ENCODE data around the gene UBA1. TPM values are rescaled to one million over a fixed set of nuclear protein-coding genes. Genes with fewer than 3 reads are reported as not detected.
A peak's percentile ranks its signal among the peaks of the same experiment; 100 is the strongest.

The UBA1 gene
- total RNA-seq, 1 donor from 2014 or later: 384 TPM

- no peak for DNase-seq (ENCODE audit: extremely low spot score, unreplicated experiment)
- no peaks in the 10 kb centered on the region for H3K9me3 Mint-ChIP-seq
- peaks cover 40% of the 10 kb centered on the region for H3K36me3 Mint-ChIP-seq
- H3K4me3 Mint-ChIP-seq: peak overlapping the region; percentile 98
- no peak for TF ChIP-seq CTCF (conservative IDR thresholded peaks at IDR 0.05)
- no peaks in the 10 kb centered on the region for H3K27me3 Mint-ChIP-seq
- H3K27ac Mint-ChIP-seq: peak overlapping the region; percentile 98
- peaks cover 35% of the 10 kb centered on the region for H3K4me1 Mint-ChIP-seq (ENCODE audit: unreplicated experiment)
Observed at GRCh38 chrX:47217121-47217851, 23.7 kb downstream of the UBA1 start.

GRCh38 chrX:47217852-47218279 is 24.2 kb downstream of the UBA1 start:
- Mint-ChIP-seq H3K4me1 (ENCODE audit: unreplicated experiment) (peaks cover 36% of the 10 kb centered on the region), H3K4me3 (peak overlapping the region; percentile 98), H3K27ac (peak overlapping the region; percentile 98), H3K36me3 (peaks cover 37% of the 10 kb centered on the region), H3K27me3 (no peaks in the 10 kb centered on the region), H3K9me3 (no peaks in the 10 kb centered on the region)
- DNase-seq (ENCODE audit: extremely low spot score, unreplicated experiment): peak; percentile 98
- no peak for TF ChIP-seq CTCF (conservative IDR thresholded peaks at IDR 0.05)

GRCh38 chrX:47218280-47218919 is 24.8 kb downstream of the UBA1 start, which contains the start of gene CDK16:
Gene CDK16, plus strand, starts transcription at chrX:47218681. Its CDS starts 4,877 bp downstream, at chrX:47223558.
- TF ChIP-seq CTCF (conservative IDR thresholded peaks at IDR 0.05): no peak
- H3K27ac Mint-ChIP-seq: peak within 1 kb of the TSS; percentile 98
- H3K4me1 Mint-ChIP-seq (ENCODE audit: unreplicated experiment): peaks cover 36% of the 10 kb centered on the region
- H3K9me3 Mint-ChIP-seq: no peaks in the 10 kb centered on the region
- DNase-seq (ENCODE audit: extremely low spot score, unreplicated experiment): peak; percentile 88
- peaks cover 33% of the 10 kb centered on the region for H3K36me3 Mint-ChIP-seq
- no peaks in the 10 kb centered on the region for H3K27me3 Mint-ChIP-seq
- peak within 1 kb of the TSS; percentile 98 for H3K4me3 Mint-ChIP-seq

- Mint-ChIP-seq H3K27me3 (no peaks in the 10 kb centered on the region), H3K4me1 (ENCODE audit: unreplicated experiment) (peaks cover 36% of the 10 kb centered on the region), H3K36me3 (peaks cover 28% of the 10 kb centered on the region), H3K9me3 (no peaks in the 10 kb centered on the region), H3K4me3 (peak overlapping the region; percentile 92), H3K27ac (peak overlapping the region; percentile 90)
- DNase-seq (ENCODE audit: extremely low spot score, unreplicated experiment): peak; percentile 76
- no peak for TF ChIP-seq CTCF (conservative IDR thresholded peaks at IDR 0.05)
Observed at GRCh38 chrX:47218920-47219815, 25.5 kb downstream of the UBA1 start.

- no peak for TF ChIP-seq CTCF (conservative IDR thresholded peaks at IDR 0.05)
- Mint-ChIP-seq H3K4me1 (ENCODE audit: unreplicated experiment) (peaks cover 31% of the 10 kb centered on the region), H3K27me3 (no peaks in the 10 kb centered on the region), H3K4me3 (no peak overlapping the region), H3K27ac (no peak overlapping the region), H3K9me3 (no peaks in the 10 kb centered on the region), H3K36me3 (peaks cover 26% of the 10 kb centered on the region)
- no peak for DNase-seq (ENCODE audit: extremely low spot score, unreplicated experiment)
Observed at GRCh38 chrX:47221756-47222155, 28.1 kb downstream of the UBA1 start.

Measured in type B pancreatic cell (in vitro differentiated cells).